Bronchial epithelial cell (primary cell): Measurements from ENCODE around the gene AVPI1. TPM values are rescaled to one million over a fixed set of nuclear protein-coding genes. Genes with fewer than 3 reads are reported as not detected.
"Not testable (repeated sequence)": the region's sequence is repeated elsewhere in the genome, so short reads cannot be mapped to it uniquely, and the experiment has no call there.

Source experiments
- DNase-seq: peaks from one replicate; pipeline ENCODE4 v3.0.0-alpha.2; 2010; ENCODE audit warnings: low read depth
- FAIRE-seq: peaks from 2 replicates; lab custom pipeline; 2011; peaks lifted over from hg19 to GRCh38; lab: Jason Lieb, UNC
- H3K27me3 ChIP-seq: 2 replicates; pipeline ENCODE4 v1.5.1; 2011; ENCODE audit warnings: low read length; ENCODE audit not compliant: control insufficient read depth, insufficient read depth
- H3K36me3 ChIP-seq: 2 replicates; pipeline ENCODE4 v1.5.1; 2011; ENCODE audit warnings: low read length; ENCODE audit not compliant: control insufficient read depth, insufficient read depth
- H3K4me3 ChIP-seq: 2 replicates; pipeline ENCODE4 v1.5.1; 2011; ENCODE audit warnings: mild to moderate bottlenecking, low read depth, low read length, control low read depth
- CTCF ChIP-seq: IDR thresholded peaks from 2 replicates; pipeline ENCODE4 v1.5.1; 2011; ENCODE audit warnings: mild to moderate bottlenecking, moderate library complexity, low read length, control low read depth, inconsistent platforms; ENCODE audit not compliant: insufficient read depth, severe bottlenecking
- total RNA-seq: library from RNA; depleted of rRNA; stranded (reverse); fragments of >200 nt; gene quantifications from 2 replicates; pipeline ENCODE4 v1.2.1, GENCODE V29; 2014

AVPI1 gene
- total RNA-seq, 1 donor from 2014 or later: 89.2 TPM

DNA sequence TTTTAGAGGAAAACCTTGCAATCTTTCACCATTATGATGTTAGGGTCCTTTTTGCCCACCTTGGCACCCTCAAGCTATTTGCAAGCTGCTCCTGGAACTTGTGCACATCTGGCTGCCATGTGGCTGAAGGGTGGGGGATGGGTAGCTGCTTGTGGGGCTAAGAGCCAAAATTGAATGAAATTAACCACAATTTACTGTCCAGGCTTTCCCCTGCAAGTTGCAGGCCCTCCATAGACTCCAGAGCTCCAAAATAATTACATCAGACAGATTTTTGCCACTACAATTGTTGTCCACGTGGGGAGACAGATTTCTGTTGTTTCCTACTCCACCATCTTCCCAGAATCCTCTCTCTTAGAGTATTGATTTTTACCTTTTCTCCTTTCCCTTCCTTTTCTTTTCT lies 27.5 kb downstream of the AVPI1 start:
- FAIRE-seq: no peak
- Histone ChIP-seq H3K36me3 (peaks cover 25% of the 10 kb centered on the region), H3K4me3 (no peak overlapping the region), H3K27me3 (no peaks in the 10 kb centered on the region)
- no peak for TF ChIP-seq CTCF
- no peak for DNase-seq

DNA sequence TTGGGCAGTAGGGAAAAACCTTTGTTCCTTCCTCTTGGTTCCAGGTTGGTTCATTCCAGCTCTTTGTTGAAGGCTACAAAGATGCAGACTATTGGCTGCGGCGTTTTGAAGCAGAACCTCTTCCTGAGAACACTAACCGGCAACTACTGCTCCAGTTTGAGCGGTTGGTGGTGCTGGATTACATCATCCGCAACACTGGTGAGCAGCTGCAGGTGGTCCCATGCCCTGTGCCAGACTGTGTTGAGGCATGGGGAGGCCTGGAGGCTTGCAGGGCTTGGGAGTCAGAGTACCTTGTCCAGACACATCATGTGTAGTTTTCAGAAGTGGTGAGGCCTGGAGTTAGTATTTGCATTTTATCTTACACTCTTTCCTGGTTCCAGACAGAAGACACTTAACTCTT lies 30.3 kb downstream of the AVPI1 start:
- no peak overlapping the region for H3K4me3 ChIP-seq
- H3K36me3 ChIP-seq: peaks cover 18% of the 10 kb centered on the region
- H3K27me3 ChIP-seq: no peaks in the 10 kb centered on the region
- no peak for FAIRE-seq
- DNase-seq: no peak
- TF ChIP-seq CTCF: no peak

DNA sequence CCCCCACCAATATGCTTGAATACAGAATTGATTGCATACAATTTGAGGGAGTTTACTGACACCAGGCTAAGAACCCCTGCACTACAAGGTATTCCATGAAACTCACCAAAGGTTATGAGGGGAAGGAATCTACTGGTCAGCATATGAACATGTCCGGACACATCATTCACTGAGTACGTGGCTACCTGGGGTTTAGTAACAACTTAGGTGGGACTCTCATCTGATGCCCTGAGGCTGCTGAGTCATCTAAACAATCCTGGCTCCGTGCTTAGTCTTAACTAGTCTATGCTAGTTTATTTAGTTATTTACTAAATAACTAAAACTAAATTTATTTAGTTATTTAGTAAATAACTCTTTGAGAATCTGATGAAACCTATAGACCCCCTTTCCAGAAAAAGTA lies 35.3 kb downstream of the AVPI1 start:
- Histone ChIP-seq H3K27me3 (no peaks in the 10 kb centered on the region), H3K4me3 (no peak overlapping the region), H3K36me3 (peaks cover 14% of the 10 kb centered on the region)
- no peak for TF ChIP-seq CTCF
- FAIRE-seq (peak; percentile 40), DNase-seq (peak; percentile 99)

DNA sequence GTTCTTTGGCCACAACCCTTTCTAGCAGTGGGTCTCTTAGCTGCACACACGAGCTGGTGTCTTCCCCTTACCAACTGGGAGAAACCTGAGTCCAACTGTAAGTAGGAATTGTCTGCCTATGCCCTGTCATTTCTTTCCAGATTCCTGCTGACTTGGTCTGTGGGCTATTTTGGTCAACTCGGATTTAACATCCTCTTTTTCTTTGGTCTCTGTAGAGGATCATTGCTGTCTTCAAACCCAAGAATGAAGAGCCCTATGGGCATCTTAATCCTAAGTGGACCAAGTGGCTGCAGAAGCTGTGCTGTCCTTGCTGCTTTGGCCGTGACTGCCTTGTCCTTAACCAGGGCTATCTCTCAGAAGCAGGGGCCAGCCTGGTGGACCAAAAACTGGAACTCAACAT lies 36.3 kb downstream of the AVPI1 start:
- no peak for DNase-seq
- H3K36me3 ChIP-seq: peaks cover 5% of the 10 kb centered on the region
- FAIRE-seq: no peak

GRCh38 chr10:97649405-97649750 lies 37.7 kb downstream of the AVPI1 start:
- H3K27me3 ChIP-seq, H3K36me3 ChIP-seq, FAIRE-seq, H3K4me3 ChIP-seq, DNase-seq: not testable (repeated sequence)

More for the DNA sequence above, 36.3 kb downstream of the AVPI1 start:
- TF ChIP-seq CTCF: no peak
- H3K27me3 ChIP-seq: no peaks in the 10 kb centered on the region
- H3K4me3 ChIP-seq: no peak overlapping the region

GRCh38 chr10:97648562-97649404 lies 38.3 kb downstream of the AVPI1 start:
- Histone ChIP-seq H3K36me3 (peaks cover 8% of the 10 kb centered on the region), H3K4me3 (no peak overlapping the region), H3K27me3 (no peaks in the 10 kb centered on the region)
- FAIRE-seq (no peak), DNase-seq (peak; percentile 97)
- no peak for TF ChIP-seq CTCF
